Measurements from ENCODE around the gene ACBD7. TPM values are rescaled to one million over a fixed set of nuclear protein-coding genes. Genes with fewer than 3 reads are reported as not detected.

Gene ACBD7
- total RNA-seq, 1 donor from 2014 or later, result not detected

- intact Hi-C loops (cut with DNase I), result no loop called here
- Histone ChIP-seq H3K27me3 (no peaks in the 10 kb centered on the region), H3K36me3 (peaks cover 0 to 40% of the 10 kb centered on the region in 2 donors), H3K9me3 (no peaks in the 10 kb centered on the region), H3K4me3 (no peak overlapping the region), H3K27ac (no peak overlapping the region), H3K4me1 (no peaks in the 10 kb centered on the region)
- no peak for DNase-seq (ENCODE audit: extremely low spot score in 2 of 2)
- no peak for TF ChIP-seq POLR2AphosphoS5 (IDR thresholded peaks at IDR 0.05; ENCODE audit: insufficient read depth in 1 of 2, low read depth in 1 of 2)
- no peak for TF ChIP-seq POLR2A (IDR thresholded peaks at IDR 0.05)
- TF ChIP-seq CTCF (IDR thresholded peaks at IDR 0.05), result no peak
Measured at GRCh38 chr10:15112657-15113056, 24.1 kb upstream of the ACBD7 start.

GRCh38 chr10:15106352-15107013 is 17.9 kb upstream of the ACBD7 start:
- TF ChIP-seq CTCF (IDR thresholded peaks at IDR 0.05), result peak; percentile 25 to 73 (median 67)
- TF ChIP-seq POLR2A (IDR thresholded peaks at IDR 0.05), result no peak
- peak in 1 of 2 donors; percentile 21 for TF ChIP-seq POLR2AphosphoS5 (IDR thresholded peaks at IDR 0.05; ENCODE audit: insufficient read depth in 1 of 2, low read depth in 1 of 2)
- no peaks in the 10 kb centered on the region for H3K4me1 ChIP-seq
- H3K4me3 ChIP-seq, result no peak overlapping the region
- H3K27ac ChIP-seq, result no peak overlapping the region
- no peaks in the 10 kb centered on the region for H3K9me3 ChIP-seq
- H3K36me3 ChIP-seq, result peaks cover 0 to 48% of the 10 kb centered on the region in 2 donors
- no peak for DNase-seq (ENCODE audit: extremely low spot score in 2 of 2)
- intact Hi-C loops (cut with DNase I), result no loop called here
- no peaks in the 10 kb centered on the region for H3K27me3 ChIP-seq

GRCh38 chr10:15103513-15103912 is 14.9 kb upstream of the ACBD7 start:
- Histone ChIP-seq H3K27me3 (no peaks in the 10 kb centered on the region), H3K9me3 (no peaks in the 10 kb centered on the region), H3K36me3 (peaks cover 0 to 49% of the 10 kb centered on the region in 2 donors), H3K4me1 (peaks cover 19% of the 10 kb centered on the region), H3K27ac (no peak overlapping the region), H3K4me3 (no peak overlapping the region)
- TF ChIP-seq CTCF (IDR thresholded peaks at IDR 0.05), result no peak
- TF ChIP-seq POLR2A (IDR thresholded peaks at IDR 0.05), result no peak
- no peak for TF ChIP-seq POLR2AphosphoS5 (IDR thresholded peaks at IDR 0.05; ENCODE audit: insufficient read depth in 1 of 2, low read depth in 1 of 2)
- intact Hi-C loops (cut with DNase I), result no loop called here
- DNase-seq (ENCODE audit: extremely low spot score in 2 of 2), result no peak

- Histone ChIP-seq H3K36me3 (peaks cover 0 to 28% of the 10 kb centered on the region in 2 donors), H3K27me3 (no peaks in the 10 kb centered on the region), H3K4me3 (no peak overlapping the region), H3K27ac (no peak overlapping the region), H3K9me3 (no peaks in the 10 kb centered on the region), H3K4me1 (peaks cover 36% of the 10 kb centered on the region)
- no peak for DNase-seq (ENCODE audit: extremely low spot score in 2 of 2)
- intact Hi-C loops (cut with DNase I), result loop anchor here (10.0 kb wide), 1 partner anchor 145 kb away; the partner anchor contains the start of genes DCLRE1C and MEIG1
- no peak for TF ChIP-seq CTCF (IDR thresholded peaks at IDR 0.05)
- no peak for TF ChIP-seq POLR2AphosphoS5 (IDR thresholded peaks at IDR 0.05; ENCODE audit: insufficient read depth in 1 of 2, low read depth in 1 of 2)
- TF ChIP-seq POLR2A (IDR thresholded peaks at IDR 0.05), result no peak
Measured at GRCh38 chr10:15099886-15100285, 11.3 kb upstream of the ACBD7 start.

Data from vagina (tissue), 2 donors.